NAMALWA (cell line): Measurements from ENCODE around the gene SCN1A.
"Not testable (repeated sequence)": the region's sequence is repeated elsewhere in the genome, so short reads cannot be mapped to it uniquely, and the experiment has no call there.

Experiments
- DNase-seq: peaks from one replicate; pipeline ENCODE4 v3.0.0-alpha.2; 2015; ENCODE audit warnings: low spot score

The SCN1A gene

GRCh38 chr2:166127217-166128155, at the start of gene SCN1A:
Gene SCN1A, minus strand, starts transcription at chr2:166128020. Its CDS starts 54,399 bp downstream, at chr2:166073621.
- DNase-seq: peak; percentile 61

DNA sequence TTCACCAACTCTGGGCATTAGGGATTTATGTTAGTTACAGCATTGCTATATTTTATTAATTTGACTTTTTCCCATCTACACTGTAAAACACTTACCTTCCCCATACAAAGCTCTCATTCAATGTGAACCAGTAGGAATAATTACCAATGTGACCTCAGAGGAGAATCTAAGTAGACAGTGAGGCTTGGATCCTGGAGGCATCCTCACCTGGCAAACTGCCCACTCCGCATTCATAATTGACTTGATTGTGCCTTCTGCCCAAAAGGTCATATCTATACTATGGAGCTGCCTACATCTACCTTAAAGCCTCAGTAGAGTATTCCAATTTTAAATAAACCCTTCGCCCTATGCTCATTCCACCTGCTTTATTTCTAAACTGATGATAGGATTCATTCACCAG, 45.4 kb upstream of the SCN1A start:
- DNase-seq: no peak

DNA sequence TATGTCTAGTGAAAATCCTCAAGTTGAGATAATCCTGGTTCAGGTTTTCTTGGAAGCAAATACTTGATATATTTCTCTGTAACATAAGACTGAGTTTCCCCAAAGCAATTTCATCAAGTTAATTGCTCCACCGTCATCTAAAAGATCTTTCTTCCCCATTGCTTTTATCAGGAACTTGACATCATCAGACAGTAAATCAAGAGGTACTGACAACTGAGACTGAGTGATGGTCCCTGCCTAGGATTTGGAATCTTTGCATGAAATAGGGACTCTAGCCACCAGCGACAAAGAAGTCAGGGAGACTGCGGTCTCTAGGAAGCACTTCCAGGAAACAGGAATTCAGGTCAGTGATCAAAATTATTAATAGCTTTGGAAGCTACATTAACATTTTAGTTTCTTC, 43.4 kb upstream of the SCN1A start:
- no peak for DNase-seq

GRCh38 chr2:166170356-166170755, 42.5 kb upstream of the SCN1A start:
- DNase-seq: no peak

DNA sequence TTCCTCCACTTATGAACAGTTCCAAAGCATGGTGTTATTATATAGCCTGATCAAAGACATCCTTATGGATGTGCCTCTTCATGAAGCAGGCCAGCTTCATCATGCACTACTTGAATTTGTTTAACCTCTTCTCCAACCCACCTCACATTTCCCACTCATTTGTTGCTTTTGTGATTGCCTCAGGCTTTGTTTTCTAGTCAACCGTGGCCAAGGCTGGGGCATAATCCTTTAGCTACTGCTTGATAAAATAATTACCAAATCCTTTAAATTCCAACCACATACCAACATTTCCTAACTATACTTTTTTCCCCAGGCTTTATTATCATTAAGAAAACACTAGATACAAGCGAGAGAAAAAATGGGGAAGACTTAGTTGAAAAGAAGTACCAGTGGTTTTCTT, 39.6 kb upstream of the SCN1A start:
- no peak for DNase-seq

GRCh38 chr2:166163775-166164174, 36.0 kb upstream of the SCN1A start:
- DNase-seq: no peak

- no peak for DNase-seq
These were observed 30.7 kb upstream of the SCN1A start for GRCh38 chr2:166158546-166158945.

GRCh38 chr2:166157578-166157977, 29.8 kb upstream of the SCN1A start:
- no peak for DNase-seq

- no peak for DNase-seq
These were observed 29.2 kb upstream of the SCN1A start for GRCh38 chr2:166156985-166157490.

DNA sequence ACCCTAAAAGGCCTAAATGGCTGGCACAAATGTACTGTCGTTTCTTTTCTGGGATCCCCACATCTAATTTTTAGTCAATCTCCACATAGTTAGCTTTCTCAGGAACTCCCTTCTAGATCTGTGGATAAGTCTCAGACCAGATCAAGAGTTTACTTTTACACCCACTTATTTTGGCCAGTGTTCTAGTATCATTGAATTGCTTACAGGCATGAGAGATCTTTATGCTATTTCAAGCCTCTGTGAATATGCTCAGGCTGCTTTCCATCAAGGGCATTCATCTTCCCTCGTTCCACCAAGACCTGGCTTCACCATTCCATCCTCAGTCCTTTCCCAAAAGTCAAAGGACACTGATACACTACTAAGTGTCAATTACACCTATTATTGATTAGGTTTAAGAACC, 27.8 kb upstream of the SCN1A start:
- no peak for DNase-seq

- no peak for DNase-seq
These were observed 27.0 kb upstream of the SCN1A start for GRCh38 chr2:166154685-166155338.

GRCh38 chr2:166152064-166152463, 24.2 kb upstream of the SCN1A start:
- DNase-seq: no peak

GRCh38 chr2:166148500-166149400, 20.9 kb upstream of the SCN1A start:
- DNase-seq: no peak

- DNase-seq: no peak
These were observed 20.1 kb upstream of the SCN1A start for GRCh38 chr2:166147883-166148282.

DNA sequence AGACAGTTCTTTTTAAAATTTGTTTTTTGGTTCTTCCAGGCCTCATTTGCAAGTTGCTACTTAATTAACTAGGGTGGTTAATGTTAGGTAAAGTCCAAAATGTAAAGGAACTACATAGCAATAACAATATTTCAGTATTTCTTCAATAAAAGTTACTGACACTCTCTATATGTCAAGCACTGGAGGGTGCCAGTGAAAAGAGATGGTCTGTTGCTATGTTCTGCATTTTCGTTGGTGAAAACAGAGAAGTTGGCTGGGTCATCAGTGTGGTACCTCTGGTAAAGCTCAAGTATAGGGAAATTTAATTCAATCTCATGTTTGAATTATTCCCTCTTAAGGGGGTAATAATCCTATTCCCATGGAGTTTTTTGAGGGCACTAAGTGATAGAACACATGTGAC, 16.3 kb upstream of the SCN1A start:
- DNase-seq: no peak

DNA sequence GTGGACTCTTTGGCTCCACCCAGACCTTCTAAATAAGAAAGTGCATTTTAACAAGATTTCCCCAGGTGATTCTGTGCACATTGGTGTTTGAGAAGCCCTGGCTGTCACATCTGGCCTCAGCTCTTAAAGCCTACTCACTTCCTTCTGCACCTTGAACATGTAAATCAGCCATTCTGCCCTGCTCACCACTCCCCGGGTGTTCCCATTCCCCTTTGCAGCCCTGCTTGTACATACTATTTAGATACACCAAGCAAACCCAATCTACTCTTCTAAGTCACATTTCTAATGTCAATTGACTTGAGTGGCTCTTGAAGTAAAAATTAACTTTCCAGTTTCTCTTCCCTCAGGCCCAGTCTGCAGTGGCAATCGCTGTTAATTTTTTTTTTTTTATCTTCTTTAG, 13.1 kb upstream of the SCN1A start:
- DNase-seq: no peak

GRCh38 chr2:166140475-166140874, 12.7 kb upstream of the SCN1A start:
- no peak for DNase-seq

DNA sequence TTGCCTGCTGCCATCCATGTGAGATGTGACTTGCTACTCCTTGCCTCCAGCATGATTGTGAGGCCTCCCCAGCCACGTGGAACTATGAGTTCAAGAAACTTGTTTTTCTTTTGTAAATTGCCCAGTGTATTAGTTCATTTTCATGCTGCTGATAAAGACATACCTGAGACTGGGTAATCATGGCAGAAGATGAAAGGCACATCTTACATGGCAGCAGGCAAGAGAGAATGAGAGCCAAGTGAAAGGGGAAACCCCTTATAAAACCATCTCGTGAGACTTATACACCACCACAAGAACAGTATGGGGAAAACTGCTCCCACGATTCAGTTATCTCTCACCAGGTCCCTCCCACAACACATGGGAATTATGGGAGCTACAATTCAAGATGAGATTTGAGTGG, 11.7 kb upstream of the SCN1A start:
- not testable (repeated sequence) for DNase-seq

GRCh38 chr2:166138667-166139066, 10.8 kb upstream of the SCN1A start:
- no peak for DNase-seq

GRCh38 chr2:166138144-166138543, 10.3 kb upstream of the SCN1A start:
- no peak for DNase-seq

GRCh38 chr2:166137331-166137730, 9.5 kb upstream of the SCN1A start:
- DNase-seq: no peak

- no peak for DNase-seq
These were observed 8.0 kb upstream of the SCN1A start for GRCh38 chr2:166135849-166136258.
